Vagina (tissue), 2 donors: Measurements from ENCODE around the gene TPRN.

ENCODE experiments used
- CTCF ChIP-seq, 3 experiments: fragments of 450-650 bp in 2 of 3; fragments of 200-600 bp in 1 of 3; sonication (generic) in 1 of 3; IDR thresholded peaks; one replicate each; pipeline ENCODE4 v1.5.1; 2017 to 2019; ENCODE audit warnings: antibody characterized with exemption in 3 of 3, mild to moderate bottlenecking in 2 of 3, moderate library complexity in 2 of 3
- POLR2A ChIP-seq, 2 donors: fragments of 450-650 bp; IDR thresholded peaks; one replicate each; pipeline ENCODE4 v1.6.1; 2017; ENCODE audit warnings: antibody characterized with exemption in 2 of 2, mild to moderate bottlenecking in 2 of 2, moderate library complexity in 2 of 2

GRCh38 chr9:137223078-137223970 lies 22.8 kb upstream of the TPRN start:
- TF ChIP-seq CTCF (IDR thresholded peaks at IDR 0.05) (no peak), POLR2A (IDR thresholded peaks at IDR 0.05) (no peak)
